ENCODE data around the gene RHBDL1.
"Not testable (repeated sequence)": the region's sequence is repeated elsewhere in the genome, so short reads cannot be mapped to it uniquely, and the experiment has no call there.

The RHBDL1 gene

GRCh38 chr16:708019-708418 is 32.5 kb downstream of the RHBDL1 start:
- no peak for DNase-seq

GRCh38 chr16:708959-709358 is 33.5 kb downstream of the RHBDL1 start:
- DNase-seq, result no peak

GRCh38 chr16:709566-710499 is 34.4 kb downstream of the RHBDL1 start:
- peak; percentile 86 for DNase-seq

GRCh38 chr16:710500-711075 is 35.1 kb downstream of the RHBDL1 start:
- no peak for DNase-seq

- no peak for DNase-seq
Measured at GRCh38 chr16:711084-711483, 35.6 kb downstream of the RHBDL1 start.

GRCh38 chr16:711548-712320 is 36.3 kb downstream of the RHBDL1 start:
- DNase-seq, result no peak

- DNase-seq, result not testable (repeated sequence)
Measured at GRCh38 chr16:712740-713250, 37.3 kb downstream of the RHBDL1 start.

- DNase-seq, result no peak
Measured at GRCh38 chr16:714079-714478, 38.6 kb downstream of the RHBDL1 start.

- peak; percentile 82 for DNase-seq
Measured at GRCh38 chr16:714558-715476, 39.3 kb downstream of the RHBDL1 start, which contains the start of gene METRN. METRN (plus strand) TSS chr16:715118; CDS start chr16:715290, 172 bp downstream.

- peak; percentile 21 for DNase-seq
Measured at GRCh38 chr16:715477-716199, 40.2 kb downstream of the RHBDL1 start.

GRCh38 chr16:716200-716568 is 40.7 kb downstream of the RHBDL1 start:
- no peak for DNase-seq

GRCh38 chr16:716768-717325 is 41.4 kb downstream of the RHBDL1 start:
- peak; percentile 39 for DNase-seq

GRCh38 chr16:717450-718245 is 42.2 kb downstream of the RHBDL1 start:
- DNase-seq, result peak; percentile 69

GRCh38 chr16:718389-718788 is 42.9 kb downstream of the RHBDL1 start:
- DNase-seq, result no peak

GRCh38 chr16:718922-719321 is 43.5 kb downstream of the RHBDL1 start:
- DNase-seq, result no peak

- DNase-seq, result peak; percentile 81
Measured at GRCh38 chr16:719815-720446, 44.5 kb downstream of the RHBDL1 start.

GRCh38 chr16:720447-720989 is 45.0 kb downstream of the RHBDL1 start:
- DNase-seq, result peak; percentile 86

- peak; percentile 87 for DNase-seq
Measured at GRCh38 chr16:720990-721764, 45.7 kb downstream of the RHBDL1 start, which contains the start of gene ANTKMT. ANTKMT (plus strand) TSS chr16:721146; CDS start chr16:721275, 129 bp downstream.

Measured in NCI-H2171 (cell line).